ENCODE measurements around the gene IL1B.

The IL1B gene

GRCh38 chr2:112820343-112820742, 16.2 kb downstream of the IL1B start:
- H2AFZ ChIP-seq = no peak overlapping the region
- no peaks in the 10 kb centered on the region for H3K9me3 ChIP-seq (ENCODE audit: control insufficient read depth, low read length)
- H3K9ac ChIP-seq = no peak overlapping the region
- H3K79me2 ChIP-seq = no peaks in the 10 kb centered on the region
- H3K36me3 ChIP-seq (ENCODE audit: control insufficient read depth, insufficient read depth, low read length) = no peaks in the 10 kb centered on the region
- no peaks in the 10 kb centered on the region for H3K27me3 ChIP-seq (ENCODE audit: control insufficient read depth, insufficient read depth, low read length)
- no peak overlapping the region for H3K4me3 ChIP-seq (ENCODE audit: low read depth, low read length)
- no peaks in the 10 kb centered on the region for H3K4me1 ChIP-seq
- H3K4me2 ChIP-seq (ENCODE audit: low read length) = no peak overlapping the region
- TF ChIP-seq CTCF (IDR thresholded peaks at IDR 0.05) = no peak
- H3K27ac ChIP-seq = no peak overlapping the region

GRCh38 chr2:112819081-112819480, 17.5 kb downstream of the IL1B start:
- TF ChIP-seq CTCF (IDR thresholded peaks at IDR 0.05) = no peak
- Histone ChIP-seq H3K4me3 (ENCODE audit: low read depth, low read length) (no peak overlapping the region), H3K9me3 (ENCODE audit: control insufficient read depth, low read length) (no peaks in the 10 kb centered on the region), H2AFZ (no peak overlapping the region), H3K27me3 (ENCODE audit: control insufficient read depth, insufficient read depth, low read length) (no peaks in the 10 kb centered on the region), H3K9ac (no peak overlapping the region), H3K4me2 (ENCODE audit: low read length) (no peak overlapping the region), H3K27ac (no peak overlapping the region), H3K36me3 (ENCODE audit: control insufficient read depth, insufficient read depth, low read length) (no peaks in the 10 kb centered on the region), H3K4me1 (no peaks in the 10 kb centered on the region), H3K79me2 (no peaks in the 10 kb centered on the region)

DNA sequence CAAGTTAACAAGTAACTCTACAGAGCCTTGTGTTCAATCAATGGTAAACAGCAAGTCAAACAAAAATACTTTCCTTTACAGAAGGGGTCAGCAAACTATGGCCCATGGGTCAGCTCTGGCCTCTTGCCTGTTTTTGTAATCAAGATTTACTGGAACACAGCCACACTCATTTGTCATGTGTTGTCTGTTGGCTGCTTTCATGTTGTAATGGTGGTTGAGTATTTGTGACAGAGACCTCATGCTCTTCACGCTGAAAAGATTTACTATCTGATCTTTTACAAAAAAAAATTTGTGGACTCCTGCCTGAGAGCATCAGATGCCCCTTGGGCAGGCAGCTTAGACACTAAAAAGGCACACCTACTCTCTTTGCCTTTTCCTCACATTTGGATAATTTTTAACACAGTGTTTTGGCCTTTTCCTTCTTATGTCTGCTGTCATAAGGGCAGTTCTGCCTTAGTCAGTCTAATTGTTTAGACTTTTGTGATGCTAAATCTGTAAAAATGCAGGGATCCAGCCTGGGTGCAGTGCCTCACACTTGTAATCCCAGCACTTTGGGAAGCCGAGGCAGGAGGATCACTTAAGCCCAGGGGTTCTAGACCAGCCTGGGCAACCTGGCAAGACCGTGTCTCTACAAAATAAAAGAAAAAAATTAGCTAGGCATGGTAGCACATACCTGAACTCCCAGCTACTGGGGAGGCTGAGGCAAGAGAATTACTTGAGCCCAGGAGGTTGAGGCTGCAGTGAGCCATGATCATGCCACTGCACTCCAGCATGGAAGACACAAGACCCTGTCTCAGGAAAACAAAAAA, 18.3 kb downstream of the IL1B start:
- Histone ChIP-seq H3K27ac (no peak overlapping the region), H3K36me3 (ENCODE audit: control insufficient read depth, insufficient read depth, low read length) (no peaks in the 10 kb centered on the region), H2AFZ (no peak overlapping the region), H3K4me1 (no peaks in the 10 kb centered on the region), H3K79me2 (no peaks in the 10 kb centered on the region), H3K9me3 (ENCODE audit: control insufficient read depth, low read length) (no peaks in the 10 kb centered on the region), H3K9ac (no peak overlapping the region), H3K4me2 (ENCODE audit: low read length) (no peak overlapping the region), H3K27me3 (ENCODE audit: control insufficient read depth, insufficient read depth, low read length) (no peaks in the 10 kb centered on the region), H3K4me3 (ENCODE audit: low read depth, low read length) (no peak overlapping the region)
- TF ChIP-seq CTCF (IDR thresholded peaks at IDR 0.05) = no peak

GRCh38 chr2:112817082-112817689, 19.4 kb downstream of the IL1B start:
- Histone ChIP-seq H3K4me3 (ENCODE audit: low read depth, low read length) (no peak overlapping the region), H2AFZ (no peak overlapping the region), H3K27me3 (ENCODE audit: control insufficient read depth, insufficient read depth, low read length) (no peaks in the 10 kb centered on the region), H3K9ac (no peak overlapping the region), H3K27ac (no peak overlapping the region), H3K36me3 (ENCODE audit: control insufficient read depth, insufficient read depth, low read length) (no peaks in the 10 kb centered on the region), H3K4me1 (no peaks in the 10 kb centered on the region), H3K79me2 (no peaks in the 10 kb centered on the region), H3K4me2 (ENCODE audit: low read length) (no peak overlapping the region), H3K9me3 (ENCODE audit: control insufficient read depth, low read length) (no peaks in the 10 kb centered on the region)
- TF ChIP-seq CTCF (IDR thresholded peaks at IDR 0.05) = no peak
